PC-9 (cell line): Measurements from ENCODE around the gene NECTIN3.

Experiments
- CTCF ChIP-seq: fragments of 200-600 bp; sonication (generic); conservative IDR thresholded peaks from 2 replicates; pipeline ENCODE4 v1.6.1; 2017; ENCODE audit warnings: mixed run types, antibody characterized with exemption, mild to moderate bottlenecking, moderate library complexity
- EZH2 ChIP-seq: fragments of 200-600 bp; sonication (generic); IDR thresholded peaks from 2 replicates; pipeline ENCODE4 v1.8.0; 2017; ENCODE audit warnings: antibody characterized with exemption, low read depth

- TF ChIP-seq CTCF (no peak), EZH2 (no peak)
These were observed 122.4 kb downstream of the NECTIN3 start for GRCh38 chr3:111194048-111194447.
